HG03196 (cell line): ENCODE data around the gene TPO.
"Not testable (repeated sequence)": the region's sequence is repeated elsewhere in the genome, so short reads cannot be mapped to it uniquely, and the experiment has no call there.

ENCODE experiments used
- ATAC-seq: cut with Tn5 transposase; IDR thresholded peaks from one replicate; pipeline ENCODE4 v1.9.1; 2021; ENCODE audit not compliant: unreplicated experiment

TPO gene

DNA sequence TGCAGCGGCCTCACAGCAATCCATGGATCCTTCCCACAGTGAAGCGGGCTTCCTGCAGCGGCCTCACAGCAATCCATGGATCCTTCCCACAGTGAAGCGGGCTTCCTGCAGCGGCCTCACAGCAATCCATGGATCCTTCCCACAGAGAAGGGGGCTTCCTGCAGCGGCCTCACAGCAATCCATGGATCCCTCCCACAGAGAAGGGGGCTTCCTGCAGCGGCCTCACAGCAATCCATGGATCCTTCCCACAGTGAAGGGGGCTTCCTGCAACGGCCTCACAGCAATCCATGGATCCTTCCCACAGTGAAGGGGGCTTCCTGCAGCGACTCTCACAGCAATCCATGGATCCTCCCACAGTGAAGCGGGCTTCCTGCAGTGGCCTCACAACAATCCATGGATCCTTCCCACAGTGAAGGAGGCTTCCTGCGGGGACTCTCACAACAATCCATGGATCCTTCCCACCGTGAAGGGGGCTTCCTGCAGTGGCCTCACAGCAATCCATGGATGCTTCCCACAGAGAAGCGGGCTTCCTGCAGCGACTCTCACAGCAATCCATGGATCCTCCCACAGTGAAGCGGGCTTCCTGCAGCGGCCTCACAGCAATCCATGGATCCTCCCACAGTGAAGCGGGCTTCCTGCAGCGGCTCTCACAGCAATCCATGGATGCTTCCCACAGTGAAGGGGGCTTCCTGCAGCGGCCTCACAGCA, 168.1 kb downstream of the TPO start:
- not testable (repeated sequence) for ATAC-seq

DNA sequence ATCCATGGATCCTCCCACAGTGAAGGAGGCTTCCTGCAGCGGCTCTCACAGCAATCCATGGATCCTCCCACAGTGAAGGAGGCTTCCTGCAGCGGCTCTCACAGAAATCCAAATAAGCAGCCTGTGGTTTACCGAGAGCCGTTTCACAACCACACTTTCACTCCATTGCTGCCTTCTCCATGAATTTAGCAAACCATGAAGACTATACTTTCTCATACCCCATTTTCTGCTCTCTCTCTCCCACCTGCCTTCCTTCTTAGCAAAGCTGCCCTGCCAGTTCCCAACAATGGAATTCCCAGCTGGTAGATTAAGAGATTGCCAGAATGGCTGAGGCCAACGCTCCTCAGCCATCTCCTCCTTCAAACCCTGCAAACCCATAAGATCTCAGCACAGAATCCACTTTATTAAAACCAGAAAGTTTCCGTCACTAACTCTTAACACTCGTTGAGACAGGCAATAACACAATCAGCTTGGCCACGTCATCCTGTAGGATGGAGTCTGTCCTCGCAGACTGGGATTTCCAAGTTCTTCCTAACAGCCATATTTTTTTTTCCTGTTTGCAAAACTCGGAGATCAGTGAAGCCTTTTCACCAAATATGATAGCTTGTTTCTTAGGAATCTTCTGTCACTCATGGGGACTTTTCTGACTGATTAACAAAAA, 168.8 kb downstream of the TPO start:
- ATAC-seq = no peak

DNA sequence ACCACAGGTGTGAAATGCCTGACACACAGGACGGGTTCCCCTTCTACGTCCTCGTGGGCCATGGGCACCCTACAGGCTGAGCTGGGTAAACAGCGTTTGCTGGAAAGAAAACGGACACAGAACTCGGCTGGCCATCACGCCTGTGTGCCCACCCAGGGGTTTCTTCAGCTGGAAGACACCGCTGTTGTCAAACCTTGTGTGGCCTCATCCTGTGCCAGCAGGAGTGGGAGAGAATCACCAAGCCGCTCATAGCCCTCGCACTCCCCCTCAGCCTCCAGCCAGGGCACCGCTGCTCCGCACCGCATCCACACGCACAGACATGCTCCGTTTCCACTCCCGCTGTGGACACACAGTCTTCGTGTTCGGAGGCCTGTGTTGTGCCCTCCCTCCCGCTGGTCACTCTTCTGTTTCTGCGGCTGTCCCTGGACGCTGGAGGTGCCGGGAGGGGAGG, 169.7 kb downstream of the TPO start:
- no peak for ATAC-seq

DNA sequence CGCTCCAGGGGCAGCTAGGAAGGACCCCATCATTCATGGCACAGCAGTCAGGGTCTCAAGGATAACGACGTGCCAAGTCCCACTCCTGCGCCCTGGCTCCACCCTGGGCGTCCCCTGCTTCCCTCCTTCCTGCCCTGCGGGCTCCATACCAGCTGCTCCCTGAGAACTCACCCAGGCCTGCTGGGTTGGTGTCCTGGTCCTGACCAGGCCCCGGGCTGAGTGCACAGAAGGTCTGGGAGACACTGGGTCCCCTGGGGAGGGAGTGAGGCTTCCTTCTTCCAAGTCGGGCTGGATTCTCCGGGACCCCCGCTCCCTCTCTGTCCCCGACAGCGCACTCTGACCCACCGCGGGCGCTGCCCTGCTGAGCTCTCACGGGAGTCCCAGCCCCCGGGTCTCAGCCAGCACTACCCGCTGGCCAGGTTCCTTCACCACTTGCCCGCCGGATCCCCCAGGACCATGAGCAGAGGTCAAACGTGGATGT, 170.8 kb downstream of the TPO start:
- ATAC-seq = no peak

DNA sequence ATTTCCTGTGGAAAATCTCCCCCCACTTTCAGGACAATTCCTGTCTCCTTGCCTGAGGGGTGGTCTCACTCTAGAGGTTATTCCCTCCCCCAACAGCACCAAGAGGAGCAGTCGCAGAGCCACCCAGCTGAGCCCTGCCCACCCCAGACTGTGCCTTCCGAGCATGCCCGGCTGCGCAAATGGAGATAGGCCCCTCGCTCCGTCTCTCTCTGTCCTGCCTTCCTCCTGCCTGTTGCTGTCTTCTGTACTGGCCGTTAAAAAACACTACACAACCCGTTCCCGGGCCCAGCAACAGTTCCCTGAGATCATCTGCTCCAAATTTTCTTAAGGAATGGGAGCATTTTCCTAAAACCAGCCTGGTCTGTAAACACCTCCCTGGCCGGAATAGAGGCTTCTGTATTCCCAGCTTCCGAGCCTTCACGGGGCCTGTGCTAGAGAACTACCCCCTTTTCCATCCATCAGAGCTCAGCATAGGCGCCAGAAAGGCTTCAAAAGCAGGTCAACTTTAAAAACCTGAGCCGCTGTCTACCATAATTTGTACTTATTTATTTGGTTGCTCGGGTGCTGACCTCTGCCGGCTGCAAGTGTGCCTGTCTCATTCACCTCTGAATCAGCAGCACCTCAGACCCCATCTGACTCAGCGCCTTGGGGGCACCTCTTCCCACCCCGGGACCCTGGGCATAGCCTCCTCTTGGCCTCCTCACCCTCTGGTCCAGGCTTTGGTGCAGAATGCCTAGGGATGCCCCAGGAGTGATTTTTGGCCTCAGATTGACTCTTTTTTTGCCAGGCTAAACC, 171.6 kb downstream of the TPO start:
- ATAC-seq = no peak

DNA sequence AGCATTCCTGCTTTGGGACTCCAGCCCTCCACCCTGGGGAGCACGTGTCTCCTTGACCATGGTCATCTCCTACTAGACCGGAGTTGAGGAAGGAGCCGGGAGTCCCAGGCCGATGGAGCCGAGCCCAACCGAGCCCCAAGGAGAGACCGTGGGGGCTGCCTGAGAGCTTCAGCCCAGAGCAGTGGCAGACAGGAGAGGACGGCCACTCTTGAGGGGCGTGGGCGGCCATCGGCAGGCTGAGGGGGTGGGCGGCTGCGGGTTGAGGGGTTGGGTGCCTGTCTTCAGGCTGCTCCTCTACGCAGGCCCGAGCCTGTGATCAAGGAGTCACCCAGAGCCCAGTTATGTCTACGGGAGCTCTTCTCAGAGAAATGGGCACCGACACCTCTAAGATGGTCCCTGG, 172.4 kb downstream of the TPO start:
- ATAC-seq = no peak

DNA sequence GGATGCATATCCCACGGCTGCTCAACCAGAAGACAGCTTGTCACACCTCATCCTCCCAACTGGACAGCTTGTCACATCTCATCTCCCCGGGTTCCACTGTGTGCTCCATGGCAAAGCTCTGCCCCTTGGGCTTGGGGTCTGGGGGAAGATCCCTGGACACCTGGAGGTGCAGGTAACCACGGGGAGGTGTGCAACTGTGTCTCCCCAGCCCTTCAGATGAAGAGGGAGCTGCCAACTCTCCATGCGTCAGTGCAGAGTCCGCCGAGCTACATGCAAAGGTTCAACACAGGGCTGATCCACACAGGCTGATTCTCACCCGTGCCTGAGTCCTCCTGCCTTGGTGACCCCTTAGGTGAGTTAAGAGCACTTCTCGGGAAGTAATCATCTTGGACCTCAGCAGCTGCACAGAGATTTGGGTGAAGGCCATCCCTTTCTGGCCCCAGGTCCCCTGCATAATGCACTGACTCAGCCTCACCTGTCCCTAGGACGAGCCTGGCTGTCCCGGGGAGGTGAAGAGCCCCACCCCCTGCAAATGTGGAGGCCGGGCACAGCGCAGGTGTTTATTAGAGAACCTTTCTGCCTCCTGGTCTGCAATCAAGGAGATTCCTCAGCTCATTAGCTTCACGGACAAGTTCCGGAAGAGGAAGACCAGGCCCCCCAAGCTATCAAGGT, 173.1 kb downstream of the TPO start:
- no peak for ATAC-seq

DNA sequence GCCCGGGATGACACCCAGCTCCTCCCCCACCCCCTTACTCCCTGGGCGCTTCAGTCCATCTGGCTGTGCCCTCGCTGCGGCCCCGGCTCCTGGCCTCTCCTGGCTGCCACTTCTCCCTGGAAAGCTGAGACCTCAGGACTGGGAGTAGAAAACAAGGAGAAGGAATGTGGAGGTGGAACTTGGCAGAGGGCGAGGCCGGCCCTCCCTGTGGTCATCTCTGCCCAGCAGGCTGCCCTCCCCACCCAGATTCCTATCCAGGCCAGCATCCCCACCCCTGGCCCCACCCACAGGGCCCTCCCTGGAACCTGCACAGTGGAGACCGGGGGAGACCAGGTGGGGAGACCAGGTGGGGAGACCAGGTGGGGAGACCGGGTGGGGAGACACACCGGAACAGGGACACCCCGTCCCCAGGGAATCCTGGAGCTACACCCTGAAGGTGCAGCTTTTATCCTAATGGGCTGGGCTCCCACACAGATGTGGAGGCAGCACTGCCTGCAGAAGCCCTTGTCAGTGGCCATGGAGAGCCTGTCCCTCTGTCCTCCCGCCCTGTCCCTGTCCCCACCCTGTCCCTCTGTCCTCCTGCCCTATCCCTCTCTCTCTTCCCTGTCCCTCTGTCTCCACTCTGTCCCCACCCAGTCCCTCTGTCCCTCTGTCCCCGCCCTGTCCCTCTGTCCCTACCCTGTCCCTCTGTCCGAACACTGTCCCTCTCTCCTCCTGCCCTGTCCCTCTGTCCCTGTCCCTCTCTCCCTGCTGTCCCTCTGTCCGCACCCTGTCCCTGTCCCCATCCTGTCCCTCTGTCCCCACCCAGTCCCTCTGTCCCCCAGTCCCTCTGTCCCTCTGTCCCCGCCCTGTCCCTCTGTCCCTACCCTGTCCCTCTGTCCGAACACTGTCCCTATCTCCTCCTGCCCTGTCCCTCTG, 173.9 kb downstream of the TPO start:
- no peak for ATAC-seq

DNA sequence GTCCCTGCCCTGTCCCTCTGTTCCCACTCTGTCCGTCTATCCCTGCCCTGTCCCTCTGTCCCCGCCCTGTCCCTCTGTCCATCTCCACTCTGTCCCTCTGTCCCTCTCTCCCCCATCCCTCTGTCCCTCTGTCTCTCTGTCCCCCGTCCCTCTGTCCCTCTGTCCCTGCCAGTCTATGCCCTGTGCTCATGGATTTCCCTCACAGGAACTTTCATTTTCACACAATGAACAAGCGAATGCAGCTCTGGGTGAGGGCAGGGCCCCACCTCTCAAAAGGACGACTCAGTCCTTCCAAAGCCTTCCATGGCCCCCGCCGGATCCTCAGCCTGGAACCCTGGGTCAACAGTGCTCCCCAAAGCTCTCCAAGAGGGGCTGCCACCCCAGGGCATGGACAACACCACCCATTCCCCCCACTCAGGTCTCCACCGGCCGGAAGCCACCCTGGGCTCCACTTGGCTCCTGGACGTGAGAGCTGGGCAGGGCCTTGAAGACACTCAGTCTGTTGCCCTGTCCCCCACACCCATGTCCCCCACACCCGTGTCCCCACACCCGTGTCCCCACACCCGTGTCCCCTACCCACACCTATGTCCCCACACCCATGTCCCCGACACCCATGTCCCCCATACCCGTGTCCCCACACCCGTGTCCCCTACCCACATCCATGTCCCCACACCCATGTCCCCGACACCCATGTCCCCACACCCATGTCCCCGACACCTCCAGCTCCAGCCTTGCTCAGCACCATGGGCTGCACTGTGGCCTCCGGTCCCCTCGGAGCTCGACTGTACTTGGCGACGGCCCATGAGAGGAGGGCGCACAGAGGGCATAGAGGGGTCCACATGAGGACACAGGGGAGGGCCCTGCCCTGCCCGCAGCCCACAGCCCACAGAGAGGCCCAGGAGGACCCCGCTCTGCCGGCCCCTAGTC, 175.1 kb downstream of the TPO start:
- no peak for ATAC-seq

DNA sequence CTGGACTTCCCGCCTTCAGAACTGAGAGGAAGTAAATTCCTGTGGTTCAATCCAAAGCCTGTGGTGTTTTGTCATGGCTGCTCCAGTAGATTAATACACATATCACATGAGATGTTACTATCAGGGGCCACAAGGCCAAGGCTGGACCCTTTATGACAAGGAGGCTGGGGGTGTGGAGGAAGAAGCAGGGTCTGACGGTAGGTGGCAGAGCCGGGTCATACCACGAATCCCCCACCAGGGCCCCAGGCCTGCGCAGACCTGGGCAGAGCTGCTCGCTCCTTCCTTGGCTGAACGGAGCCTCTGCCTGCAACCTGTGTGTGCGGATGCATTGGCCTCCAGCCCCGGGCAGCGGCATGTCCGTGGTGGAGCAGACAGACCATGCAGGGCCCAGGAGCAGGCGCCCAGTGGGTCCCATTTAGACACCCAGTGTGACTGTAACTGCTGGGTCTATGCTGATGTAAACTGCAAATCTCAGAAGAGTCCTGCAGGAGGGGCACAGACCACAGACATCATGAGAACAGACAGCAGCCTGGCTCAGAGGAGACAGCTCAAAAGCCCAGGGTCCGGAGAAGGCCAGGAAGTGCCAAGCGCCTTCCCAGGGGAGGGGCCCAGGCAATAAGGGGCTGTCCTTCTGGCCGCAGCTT, 175.8 kb downstream of the TPO start:
- no peak for ATAC-seq

DNA sequence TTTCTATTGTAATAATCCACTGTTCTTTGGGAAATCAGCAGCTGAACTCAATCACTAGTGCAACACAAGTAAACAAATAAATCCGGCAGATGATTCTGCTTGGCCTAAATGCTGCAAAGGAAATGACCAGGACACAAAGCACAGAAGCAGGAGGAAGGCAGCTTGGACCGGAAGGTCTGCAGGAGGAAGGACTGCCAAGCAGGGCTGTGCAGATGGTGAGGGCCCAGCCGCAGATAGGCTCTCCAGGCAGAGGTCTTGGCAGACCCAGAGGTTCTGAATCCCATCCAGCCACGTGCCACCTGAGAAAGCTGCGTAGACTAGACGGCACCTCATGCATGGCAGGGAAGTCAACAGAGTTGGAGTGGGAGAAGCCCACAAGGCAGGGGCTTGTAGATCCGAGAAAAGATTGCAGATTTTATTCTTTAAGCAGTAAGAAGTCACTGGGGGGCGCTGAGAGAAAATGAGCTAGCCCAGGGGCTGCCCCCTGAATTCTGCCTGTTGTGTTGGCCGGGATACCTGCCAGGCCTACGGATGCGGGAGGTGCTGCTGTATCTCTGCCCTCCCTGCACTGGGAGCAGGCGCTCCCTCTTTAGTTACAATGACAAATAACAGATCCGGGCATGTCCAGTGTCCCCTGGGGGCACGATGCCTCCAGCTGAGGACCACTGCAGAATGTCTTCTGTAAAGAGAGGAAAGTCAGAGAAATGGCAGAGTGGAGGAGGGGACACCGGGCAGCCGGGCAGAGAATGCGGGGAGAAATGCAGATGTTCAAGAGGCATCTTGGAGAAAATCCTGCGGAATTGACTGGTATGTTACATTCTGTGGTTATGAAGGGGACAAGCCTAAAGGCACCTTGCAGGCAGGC, 177.6 kb downstream of the TPO start:
- ATAC-seq = no peak

DNA sequence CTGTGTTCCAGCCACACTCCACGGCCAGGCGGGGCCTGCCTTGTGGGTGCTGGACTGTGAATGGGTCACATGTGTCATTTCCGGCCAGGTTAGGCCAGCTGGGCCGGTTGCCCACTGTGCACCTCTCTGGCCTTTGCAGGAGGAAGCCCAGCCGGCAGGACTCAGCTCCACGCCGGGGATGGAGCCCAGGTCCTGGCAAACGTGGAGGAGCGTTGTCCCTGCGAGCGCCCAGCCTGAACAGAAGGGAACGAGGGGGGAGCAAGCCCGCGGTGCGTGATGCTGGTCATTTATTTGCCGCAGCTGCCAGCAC, 178.2 kb downstream of the TPO start:
- no peak for ATAC-seq
